GM12865 (cell line): ENCODE measurements around the gene ACP4.

Source experiments
- DNase-seq: peaks from one replicate; pipeline ENCODE4 v3.0.0; 2010; ENCODE audit warnings: low read depth
- H3K4me3 ChIP-seq: 2 replicates; pipeline ENCODE4 v1.5.1; 2011; ENCODE audit warnings: mild to moderate bottlenecking, low read depth, low read length, control low read depth
- TF ChIP-seq, protein P1 (sequence below): IDR thresholded peaks from 2 replicates; pipeline ENCODE4 v1.5.1; 2011; ENCODE audit warnings: low read length, control low read depth, low read depth, inconsistent platforms; ENCODE audit not compliant: insufficient read depth; ENCODE audit errors: missing control alignments

Gene ACP4

DNA sequence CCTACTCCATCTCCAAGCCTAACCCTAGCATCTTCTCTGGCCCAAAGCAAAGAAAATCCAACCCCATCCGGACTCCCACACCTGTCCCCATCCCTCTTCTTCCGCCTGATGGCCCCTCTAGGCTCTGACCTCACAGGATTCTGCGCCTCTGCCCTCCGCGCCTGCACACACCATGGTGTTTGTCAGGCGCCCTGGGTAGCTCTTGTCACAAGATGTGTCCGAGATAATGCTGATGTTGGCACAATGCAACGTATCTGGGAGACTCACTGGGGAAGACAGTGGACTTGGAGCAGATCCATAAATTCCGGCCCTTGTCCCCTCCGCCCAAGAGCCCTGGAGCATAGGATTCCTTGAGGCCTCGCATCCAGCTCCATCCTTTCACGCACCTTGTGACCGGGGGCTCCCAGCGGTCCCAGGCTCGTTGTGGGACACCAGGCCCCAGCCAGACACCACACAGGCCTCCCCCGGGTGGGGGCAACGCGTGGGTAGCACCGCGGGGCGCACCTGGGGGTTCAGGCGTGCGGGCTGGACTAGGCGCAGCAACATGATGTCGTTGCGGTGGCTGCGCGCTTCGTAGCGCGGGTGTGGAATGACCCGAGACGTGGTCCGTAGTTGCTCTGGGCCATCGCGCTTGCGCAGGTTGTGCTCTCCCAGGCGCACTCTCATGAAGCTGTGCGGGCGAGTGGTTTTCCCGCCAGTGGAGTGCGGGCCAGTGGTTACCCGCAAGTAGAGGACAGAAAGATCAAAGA, 36.5 kb downstream of the ACP4 start:
- TF ChIP-seq, protein P1, sequence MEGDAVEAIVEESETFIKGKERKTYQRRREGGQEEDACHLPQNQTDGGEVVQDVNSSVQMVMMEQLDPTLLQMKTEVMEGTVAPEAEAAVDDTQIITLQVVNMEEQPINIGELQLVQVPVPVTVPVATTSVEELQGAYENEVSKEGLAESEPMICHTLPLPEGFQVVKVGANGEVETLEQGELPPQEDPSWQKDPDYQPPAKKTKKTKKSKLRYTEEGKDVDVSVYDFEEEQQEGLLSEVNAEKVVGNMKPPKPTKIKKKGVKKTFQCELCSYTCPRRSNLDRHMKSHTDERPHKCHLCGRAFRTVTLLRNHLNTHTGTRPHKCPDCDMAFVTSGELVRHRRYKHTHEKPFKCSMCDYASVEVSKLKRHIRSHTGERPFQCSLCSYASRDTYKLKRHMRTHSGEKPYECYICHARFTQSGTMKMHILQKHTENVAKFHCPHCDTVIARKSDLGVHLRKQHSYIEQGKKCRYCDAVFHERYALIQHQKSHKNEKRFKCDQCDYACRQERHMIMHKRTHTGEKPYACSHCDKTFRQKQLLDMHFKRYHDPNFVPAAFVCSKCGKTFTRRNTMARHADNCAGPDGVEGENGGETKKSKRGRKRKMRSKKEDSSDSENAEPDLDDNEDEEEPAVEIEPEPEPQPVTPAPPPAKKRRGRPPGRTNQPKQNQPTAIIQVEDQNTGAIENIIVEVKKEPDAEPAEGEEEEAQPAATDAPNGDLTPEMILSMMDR = no peak
- no peak overlapping the region for H3K4me3 ChIP-seq
- no peak for DNase-seq

DNA sequence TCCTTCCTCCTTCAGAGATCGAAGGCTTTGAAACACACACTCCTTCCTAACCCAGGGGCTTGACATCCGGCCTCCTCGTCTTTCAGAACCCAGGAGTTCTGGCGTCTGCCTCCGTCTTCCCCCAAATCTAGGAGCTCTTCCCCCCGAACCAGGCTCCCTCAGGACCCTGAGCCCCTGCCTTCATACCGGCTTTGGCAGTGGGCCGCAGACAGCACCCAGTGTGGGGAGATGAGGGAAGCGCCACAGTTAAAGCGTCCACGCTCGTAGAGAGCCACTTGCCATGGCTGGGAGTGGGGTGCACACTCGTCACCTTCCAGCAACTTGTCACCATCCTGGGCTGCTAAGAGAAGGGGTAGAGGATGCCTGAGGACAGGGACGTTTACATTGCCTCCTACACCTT, 37.3 kb downstream of the ACP4 start:
- DNase-seq = no peak
- no peak overlapping the region for H3K4me3 ChIP-seq
- TF ChIP-seq, protein P1 = no peak

- no peak overlapping the region for H3K4me3 ChIP-seq
- TF ChIP-seq, protein P1 = no peak
- no peak for DNase-seq
These were observed 39.6 kb downstream of the ACP4 start for GRCh38 chr19:50829801-50830200.

DNA sequence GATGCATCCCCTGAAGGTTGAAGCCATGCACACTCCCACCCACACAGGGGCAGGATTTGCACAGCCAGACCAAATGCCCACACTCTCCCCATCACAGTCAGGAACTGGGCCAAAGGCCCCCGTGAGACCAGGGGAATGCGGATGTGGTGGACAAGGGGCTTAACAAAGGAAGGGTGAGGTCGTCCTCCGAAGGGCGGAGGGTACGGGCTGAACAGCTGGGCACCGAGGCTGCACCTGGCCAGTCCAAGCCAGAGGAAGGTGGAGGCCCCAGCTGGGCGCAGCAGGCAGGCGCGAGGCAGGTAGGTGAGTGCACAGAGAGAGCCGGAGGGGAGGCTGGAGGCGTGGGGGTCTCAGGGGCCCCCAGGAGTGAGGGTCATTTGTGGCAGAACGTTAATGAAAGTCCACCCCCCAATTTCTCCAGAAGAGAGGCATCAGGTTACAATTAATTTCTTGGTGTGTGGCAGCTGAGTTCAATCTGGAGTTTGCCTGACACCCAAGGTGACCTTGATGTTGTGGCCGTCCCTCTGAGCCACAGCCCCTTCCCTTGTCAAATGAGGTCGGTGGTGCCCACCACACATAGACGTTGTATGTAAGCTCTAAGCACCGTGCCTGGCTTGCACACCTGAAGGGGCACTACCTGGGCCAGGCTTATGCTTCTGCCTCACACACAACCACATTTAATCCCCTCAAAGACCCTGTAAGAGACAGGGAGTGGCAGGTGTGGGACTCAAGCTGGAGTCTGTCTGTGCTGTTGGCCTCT, 40.2 kb downstream of the ACP4 start:
- TF ChIP-seq, protein P1 = no peak
- DNase-seq = no peak
- H3K4me3 ChIP-seq = no peak overlapping the region

DNA sequence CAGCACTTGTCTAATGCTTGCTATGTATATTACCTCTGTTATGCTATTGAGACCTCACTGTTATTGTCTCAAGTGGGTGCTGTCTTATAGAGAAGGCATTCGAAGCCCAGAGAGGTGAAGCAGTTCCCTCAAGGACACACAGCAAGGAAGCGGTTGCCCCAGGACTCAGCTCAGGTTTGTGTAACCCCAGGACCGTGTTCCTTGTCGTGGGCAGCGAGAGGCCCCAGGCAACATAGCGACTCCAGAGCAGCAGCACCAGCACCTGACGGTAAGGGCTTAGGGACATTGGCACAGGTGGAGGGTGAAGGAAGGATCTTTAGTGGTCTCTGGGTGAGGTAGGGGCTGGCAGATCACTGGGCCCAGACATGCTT, 40.8 kb downstream of the ACP4 start:
- TF ChIP-seq, protein P1 = no peak
- DNase-seq = no peak
- H3K4me3 ChIP-seq = no peak overlapping the region

DNA sequence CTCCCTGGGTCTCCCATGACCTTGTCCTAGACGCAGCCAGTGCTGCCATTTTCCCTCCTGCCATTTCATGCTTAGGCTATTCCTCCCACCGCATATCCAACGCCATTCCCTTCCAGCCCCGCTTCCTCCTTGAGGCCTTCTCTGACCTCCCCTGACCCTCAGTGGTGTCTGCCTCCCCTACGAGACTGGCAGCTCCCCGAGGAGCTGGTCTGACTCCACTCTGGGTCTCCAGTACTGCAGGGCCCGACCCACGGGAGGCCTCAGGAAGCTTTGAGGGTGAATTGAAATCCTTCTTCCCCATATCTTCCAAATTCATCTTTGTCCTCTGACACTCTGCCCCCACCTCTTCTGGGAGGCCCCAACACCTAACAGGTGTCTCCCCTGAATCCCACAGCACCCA, 42.5 kb downstream of the ACP4 start:
- no peak for DNase-seq
- H3K4me3 ChIP-seq = no peak overlapping the region
- TF ChIP-seq, protein P1 = no peak
